ENCODE measurements around the gene C22orf39. TPM values are rescaled to one million over a fixed set of nuclear protein-coding genes. Genes with fewer than 3 reads are reported as not detected.

The C22orf39 gene
- total RNA-seq, 1 donor, result 14.8 TPM

DNA sequence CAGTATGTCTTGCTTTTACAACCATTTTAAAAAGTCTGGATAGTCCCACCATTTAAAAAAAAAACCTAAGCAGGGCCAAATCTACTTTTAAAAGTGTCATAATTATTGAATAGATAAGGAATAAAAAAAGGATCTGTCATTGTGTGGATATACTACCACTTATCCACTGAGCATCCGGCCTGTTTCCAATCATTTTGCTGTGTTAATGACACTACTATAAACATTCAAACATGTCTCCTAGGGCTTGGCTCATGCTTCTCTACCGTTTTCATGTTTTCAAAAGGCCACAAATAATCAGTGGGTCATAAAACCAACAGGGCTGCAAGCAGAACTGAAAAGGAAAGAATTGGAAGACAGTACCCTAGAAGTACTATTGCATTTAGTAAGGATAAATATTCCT, 12.5 kb upstream of the C22orf39 start:
- no peak for DNase-seq (ENCODE audit: insufficient read length, low spot score, missing footprints)
- Histone ChIP-seq H3K4me2 (ENCODE audit: insufficient read depth, low read length) (no peak overlapping the region), H3K27me3 (ENCODE audit: insufficient read depth, low read length) (no peaks in the 10 kb centered on the region), H2AFZ (ENCODE audit: low read length) (no peak overlapping the region), H3K4me1 (ENCODE audit: insufficient read depth, low read length) (peaks cover 14% of the 10 kb centered on the region), H3K27ac (ENCODE audit: low read depth, low read length) (no peak overlapping the region), H3K9me3 (ENCODE audit: low read depth, low read length) (no peaks in the 10 kb centered on the region), H3K36me3 (ENCODE audit: insufficient read depth, low read length) (peaks cover 47% of the 10 kb centered on the region), H4K20me1 (ENCODE audit: insufficient read depth, low read length) (no peaks in the 10 kb centered on the region), H3K79me2 (ENCODE audit: insufficient read depth, low read length) (no peaks in the 10 kb centered on the region), H3K4me3 (ENCODE audit: insufficient read depth, low read length) (no peak overlapping the region)
- TF ChIP-seq, protein P1, sequence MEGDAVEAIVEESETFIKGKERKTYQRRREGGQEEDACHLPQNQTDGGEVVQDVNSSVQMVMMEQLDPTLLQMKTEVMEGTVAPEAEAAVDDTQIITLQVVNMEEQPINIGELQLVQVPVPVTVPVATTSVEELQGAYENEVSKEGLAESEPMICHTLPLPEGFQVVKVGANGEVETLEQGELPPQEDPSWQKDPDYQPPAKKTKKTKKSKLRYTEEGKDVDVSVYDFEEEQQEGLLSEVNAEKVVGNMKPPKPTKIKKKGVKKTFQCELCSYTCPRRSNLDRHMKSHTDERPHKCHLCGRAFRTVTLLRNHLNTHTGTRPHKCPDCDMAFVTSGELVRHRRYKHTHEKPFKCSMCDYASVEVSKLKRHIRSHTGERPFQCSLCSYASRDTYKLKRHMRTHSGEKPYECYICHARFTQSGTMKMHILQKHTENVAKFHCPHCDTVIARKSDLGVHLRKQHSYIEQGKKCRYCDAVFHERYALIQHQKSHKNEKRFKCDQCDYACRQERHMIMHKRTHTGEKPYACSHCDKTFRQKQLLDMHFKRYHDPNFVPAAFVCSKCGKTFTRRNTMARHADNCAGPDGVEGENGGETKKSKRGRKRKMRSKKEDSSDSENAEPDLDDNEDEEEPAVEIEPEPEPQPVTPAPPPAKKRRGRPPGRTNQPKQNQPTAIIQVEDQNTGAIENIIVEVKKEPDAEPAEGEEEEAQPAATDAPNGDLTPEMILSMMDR (IDR thresholded peaks at IDR 0.05; ENCODE audit: extremely low read depth, low read depth, low read length), result no peak

DNA sequence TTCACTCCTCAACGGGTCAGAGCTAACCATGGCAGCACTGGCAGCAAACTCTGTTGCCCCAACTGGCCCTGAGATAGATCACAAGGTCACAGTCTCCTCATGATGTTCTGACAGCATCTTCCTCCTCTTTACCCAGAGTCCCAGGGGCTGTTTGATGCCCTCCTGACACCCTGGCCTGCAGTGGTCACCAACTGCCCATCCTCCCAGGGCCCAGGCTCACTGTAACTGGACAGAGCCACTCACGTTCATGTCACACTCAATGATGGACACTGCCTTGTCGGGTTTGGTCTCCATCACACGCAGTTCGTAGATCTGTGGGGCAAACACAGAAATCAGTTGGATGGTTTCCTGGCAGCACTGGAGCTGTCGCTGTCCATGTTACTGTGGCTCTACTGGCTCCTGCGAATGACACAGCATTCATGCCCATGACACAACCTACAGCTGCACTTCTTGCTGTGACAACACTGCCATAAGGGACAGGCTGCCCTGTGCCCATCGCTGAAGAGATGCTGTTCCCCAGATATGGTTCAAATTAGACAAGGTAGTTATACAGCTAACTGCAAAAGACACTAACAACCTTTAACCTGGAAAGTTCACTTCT, 10.4 kb upstream of the C22orf39 start:
- Histone ChIP-seq H3K79me2 (ENCODE audit: insufficient read depth, low read length) (no peaks in the 10 kb centered on the region), H3K9me3 (ENCODE audit: low read depth, low read length) (no peaks in the 10 kb centered on the region), H4K20me1 (ENCODE audit: insufficient read depth, low read length) (no peaks in the 10 kb centered on the region), H3K36me3 (ENCODE audit: insufficient read depth, low read length) (peaks cover 60% of the 10 kb centered on the region), H3K27me3 (ENCODE audit: insufficient read depth, low read length) (no peaks in the 10 kb centered on the region), H3K4me3 (ENCODE audit: insufficient read depth, low read length) (no peak overlapping the region), H3K4me1 (ENCODE audit: insufficient read depth, low read length) (peaks cover 4% of the 10 kb centered on the region), H3K4me2 (ENCODE audit: insufficient read depth, low read length) (no peak overlapping the region), H2AFZ (ENCODE audit: low read length) (no peak overlapping the region), H3K27ac (ENCODE audit: low read depth, low read length) (no peak overlapping the region)
- no peak for DNase-seq (ENCODE audit: insufficient read length, low spot score, missing footprints)
- TF ChIP-seq, protein P1 (IDR thresholded peaks at IDR 0.05; ENCODE audit: extremely low read depth, low read depth, low read length), result no peak

DNA sequence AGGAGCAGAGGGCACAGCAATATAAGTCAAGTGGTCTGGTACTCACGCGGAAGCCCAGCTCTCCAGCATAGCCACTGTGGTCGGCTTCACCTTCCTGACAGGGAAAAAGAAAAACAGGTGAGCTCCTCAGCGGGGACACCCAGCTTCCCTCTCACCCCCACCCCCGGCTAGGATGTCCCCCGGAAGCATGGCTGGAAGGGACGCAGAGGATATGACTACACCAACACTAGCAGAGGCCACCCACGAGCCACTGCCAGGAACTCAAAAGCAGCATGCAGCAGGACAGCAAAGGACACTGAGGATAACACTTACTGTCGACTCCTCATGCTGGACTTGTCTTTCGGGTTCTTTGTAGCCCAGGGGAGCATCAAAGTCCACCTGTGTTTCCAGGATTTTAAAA, 9.0 kb upstream of the C22orf39 start:
- H3K4me3 ChIP-seq (ENCODE audit: insufficient read depth, low read length), result no peak overlapping the region
- no peaks in the 10 kb centered on the region for H3K27me3 ChIP-seq (ENCODE audit: insufficient read depth, low read length)
- H3K79me2 ChIP-seq (ENCODE audit: insufficient read depth, low read length), result no peaks in the 10 kb centered on the region
- no peak overlapping the region for H3K27ac ChIP-seq (ENCODE audit: low read depth, low read length)
- TF ChIP-seq, protein P1 (IDR thresholded peaks at IDR 0.05; ENCODE audit: extremely low read depth, low read depth, low read length), result no peak
- H3K4me2 ChIP-seq (ENCODE audit: insufficient read depth, low read length), result no peak overlapping the region
- H3K9me3 ChIP-seq (ENCODE audit: low read depth, low read length), result no peaks in the 10 kb centered on the region
- H3K36me3 ChIP-seq (ENCODE audit: insufficient read depth, low read length), result peaks cover 74% of the 10 kb centered on the region
- peaks cover 4% of the 10 kb centered on the region for H3K4me1 ChIP-seq (ENCODE audit: insufficient read depth, low read length)
- DNase-seq (ENCODE audit: insufficient read length, low spot score, missing footprints), result no peak
- no peak overlapping the region for H2AFZ ChIP-seq (ENCODE audit: low read length)
- no peaks in the 10 kb centered on the region for H4K20me1 ChIP-seq (ENCODE audit: insufficient read depth, low read length)

DNA sequence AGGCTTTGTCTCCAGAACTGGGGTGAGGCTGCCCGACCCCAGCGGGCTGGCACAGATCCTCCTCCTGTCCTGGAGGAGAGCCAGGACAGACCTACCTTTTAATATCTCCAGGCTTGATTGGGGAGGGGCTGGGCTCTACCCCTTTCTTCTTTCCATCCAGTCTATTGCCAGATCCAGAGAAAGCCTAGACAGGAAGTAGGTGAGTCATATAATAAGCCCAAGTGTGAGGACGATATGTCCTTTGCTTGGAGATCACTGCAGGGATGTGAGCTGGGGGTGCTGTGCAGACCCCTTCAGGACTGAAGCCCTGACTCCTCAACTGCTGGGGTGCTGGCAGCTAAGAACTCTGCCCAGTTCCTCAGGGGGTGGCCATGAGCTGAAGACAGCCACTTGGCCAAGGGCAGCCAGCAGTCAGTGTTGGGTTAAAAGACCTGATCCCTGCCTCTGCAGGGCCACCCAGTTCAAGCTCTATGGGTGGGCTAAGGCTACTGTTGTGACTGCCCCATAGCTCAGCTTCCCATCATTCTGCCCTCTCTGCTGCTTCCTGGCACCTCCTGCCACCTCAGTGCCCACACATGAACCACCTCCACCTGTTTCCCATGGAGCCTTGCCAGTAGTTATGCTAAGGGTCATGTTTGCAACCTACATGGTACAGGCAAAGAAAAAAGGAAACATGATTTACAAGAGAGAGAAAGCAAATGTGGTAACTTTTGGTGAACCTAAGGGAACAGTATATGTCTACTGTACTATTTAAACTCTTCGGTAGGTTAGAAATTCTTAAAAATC, 8.3 kb upstream of the C22orf39 start:
- H3K4me1 ChIP-seq (ENCODE audit: insufficient read depth, low read length), result peaks cover 4% of the 10 kb centered on the region
- H3K36me3 ChIP-seq (ENCODE audit: insufficient read depth, low read length), result peaks cover 73% of the 10 kb centered on the region
- H3K4me2 ChIP-seq (ENCODE audit: insufficient read depth, low read length), result no peak overlapping the region
- no peak overlapping the region for H2AFZ ChIP-seq (ENCODE audit: low read length)
- H3K27me3 ChIP-seq (ENCODE audit: insufficient read depth, low read length), result no peaks in the 10 kb centered on the region
- H3K79me2 ChIP-seq (ENCODE audit: insufficient read depth, low read length), result no peaks in the 10 kb centered on the region
- H4K20me1 ChIP-seq (ENCODE audit: insufficient read depth, low read length), result no peaks in the 10 kb centered on the region
- no peak for DNase-seq (ENCODE audit: insufficient read length, low spot score, missing footprints)
- no peak overlapping the region for H3K4me3 ChIP-seq (ENCODE audit: insufficient read depth, low read length)
- H3K9me3 ChIP-seq (ENCODE audit: low read depth, low read length), result no peaks in the 10 kb centered on the region
- TF ChIP-seq, protein P1 (IDR thresholded peaks at IDR 0.05; ENCODE audit: extremely low read depth, low read depth, low read length), result no peak
- H3K27ac ChIP-seq (ENCODE audit: low read depth, low read length), result no peak overlapping the region
